ENCODE measurements around the gene SAMHD1. TPM values are rescaled to one million over a fixed set of nuclear protein-coding genes. Genes with fewer than 3 reads are reported as not detected.

The SAMHD1 gene
- total RNA-seq, 3 donors from 2014 or later, result 146 to 380 (median 311) TPM

DNA sequence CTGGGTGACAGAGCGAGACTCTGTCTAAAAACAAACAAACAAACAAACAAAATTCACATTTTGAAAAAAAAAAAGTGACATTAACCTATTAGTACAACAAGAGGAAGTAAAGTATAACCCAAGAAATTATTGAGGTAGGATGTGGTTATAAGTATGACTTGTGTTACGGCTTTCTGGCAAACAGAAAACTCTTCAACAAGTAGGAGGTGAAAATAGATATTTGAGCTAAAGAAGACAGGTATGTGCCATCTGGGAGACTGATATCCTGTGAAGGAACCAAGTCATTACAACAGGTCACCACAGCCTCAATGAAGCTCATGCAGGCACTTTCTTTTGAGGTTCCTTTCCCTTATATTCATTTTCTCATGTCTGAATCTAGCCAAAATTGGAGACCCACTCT lies 46.8 kb downstream of the SAMHD1 start:
- no peaks in the 10 kb centered on the region for H3K9me3 ChIP-seq
- no peak for DNase-seq (ENCODE audit: low spot score in 2 of 2)
- H3K27me3 ChIP-seq, result no peaks in the 10 kb centered on the region
- H3K4me1 ChIP-seq, result no peaks in the 10 kb centered on the region
- TF ChIP-seq, protein P1, sequence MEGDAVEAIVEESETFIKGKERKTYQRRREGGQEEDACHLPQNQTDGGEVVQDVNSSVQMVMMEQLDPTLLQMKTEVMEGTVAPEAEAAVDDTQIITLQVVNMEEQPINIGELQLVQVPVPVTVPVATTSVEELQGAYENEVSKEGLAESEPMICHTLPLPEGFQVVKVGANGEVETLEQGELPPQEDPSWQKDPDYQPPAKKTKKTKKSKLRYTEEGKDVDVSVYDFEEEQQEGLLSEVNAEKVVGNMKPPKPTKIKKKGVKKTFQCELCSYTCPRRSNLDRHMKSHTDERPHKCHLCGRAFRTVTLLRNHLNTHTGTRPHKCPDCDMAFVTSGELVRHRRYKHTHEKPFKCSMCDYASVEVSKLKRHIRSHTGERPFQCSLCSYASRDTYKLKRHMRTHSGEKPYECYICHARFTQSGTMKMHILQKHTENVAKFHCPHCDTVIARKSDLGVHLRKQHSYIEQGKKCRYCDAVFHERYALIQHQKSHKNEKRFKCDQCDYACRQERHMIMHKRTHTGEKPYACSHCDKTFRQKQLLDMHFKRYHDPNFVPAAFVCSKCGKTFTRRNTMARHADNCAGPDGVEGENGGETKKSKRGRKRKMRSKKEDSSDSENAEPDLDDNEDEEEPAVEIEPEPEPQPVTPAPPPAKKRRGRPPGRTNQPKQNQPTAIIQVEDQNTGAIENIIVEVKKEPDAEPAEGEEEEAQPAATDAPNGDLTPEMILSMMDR (IDR thresholded peaks at IDR 0.05), result no peak
- TF ChIP-seq POLR2AphosphoS5 (IDR thresholded peaks at IDR 0.05) (no peak), POLR2A (IDR thresholded peaks at IDR 0.05) (no peak)
- no peak overlapping the region for H3K4me3 ChIP-seq
- H3K36me3 ChIP-seq, result no peaks in the 10 kb centered on the region
- no peak overlapping the region for H3K27ac ChIP-seq
- intact Hi-C loops (cut with DNase I; ENCODE audit: low total_unique reads), result no loop called here

DNA sequence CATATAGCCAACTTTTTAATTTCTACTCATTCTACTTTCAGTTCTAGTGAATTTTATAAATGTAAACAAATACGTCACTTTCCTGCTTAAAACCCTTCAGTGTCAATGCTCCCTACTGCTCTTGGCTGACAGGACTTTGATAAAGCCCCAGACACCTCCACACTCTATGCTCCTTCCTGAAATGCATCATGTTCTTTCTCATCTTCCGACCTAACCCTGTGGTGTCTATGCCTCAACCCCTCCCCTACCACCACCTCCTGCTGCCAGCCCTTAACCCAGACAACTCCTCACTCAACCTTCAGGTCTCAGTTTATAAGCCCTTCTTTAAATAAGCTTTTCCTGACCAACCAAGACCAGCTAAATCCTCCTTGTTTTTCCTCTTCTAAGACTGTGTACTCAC lies 56.5 kb downstream of the SAMHD1 start:
- DNase-seq (ENCODE audit: low spot score in 2 of 2), result no peak
- H3K9me3 ChIP-seq, result no peaks in the 10 kb centered on the region
- no peaks in the 10 kb centered on the region for H3K36me3 ChIP-seq
- no peak for TF ChIP-seq POLR2AphosphoS5 (IDR thresholded peaks at IDR 0.05)
- no peak for TF ChIP-seq POLR2A (IDR thresholded peaks at IDR 0.05)
- TF ChIP-seq, protein P1 (IDR thresholded peaks at IDR 0.05), result no peak
- H3K27me3 ChIP-seq, result no peaks in the 10 kb centered on the region
- intact Hi-C loops (cut with DNase I; ENCODE audit: low total_unique reads), result no loop called here
- H3K4me3 ChIP-seq, result no peak overlapping the region
- H3K4me1 ChIP-seq, result no peaks in the 10 kb centered on the region
- no peak overlapping the region for H3K27ac ChIP-seq

DNA sequence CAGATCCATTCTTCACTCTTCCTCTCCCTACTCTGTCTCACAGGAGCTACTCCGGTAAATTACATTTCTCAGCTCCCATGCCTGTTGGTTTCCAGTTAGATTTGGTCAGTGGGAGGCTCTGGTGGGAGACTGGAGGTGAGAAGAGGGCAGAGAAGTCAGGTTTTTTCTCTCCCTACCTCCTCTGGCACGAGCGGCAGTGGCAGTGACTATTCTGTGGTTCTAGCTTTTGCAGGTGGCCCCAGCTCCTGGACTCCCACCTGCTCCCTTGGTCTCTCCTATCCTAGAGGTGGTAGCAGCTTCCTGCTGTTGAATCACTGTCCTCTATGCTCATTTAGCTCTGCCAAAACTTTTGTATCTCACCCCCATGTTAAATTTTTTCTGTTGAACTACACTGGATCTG lies 57.7 kb downstream of the SAMHD1 start:
- Histone ChIP-seq H3K4me1 (no peaks in the 10 kb centered on the region), H3K4me3 (no peak overlapping the region), H3K27me3 (no peaks in the 10 kb centered on the region), H3K9me3 (no peaks in the 10 kb centered on the region), H3K27ac (no peak overlapping the region), H3K36me3 (no peaks in the 10 kb centered on the region)
- intact Hi-C loops (cut with DNase I; ENCODE audit: low total_unique reads), result no loop called here
- no peak for DNase-seq (ENCODE audit: low spot score in 2 of 2)
- TF ChIP-seq, protein P1 (IDR thresholded peaks at IDR 0.05), result no peak
- TF ChIP-seq POLR2AphosphoS5 (IDR thresholded peaks at IDR 0.05) (no peak), POLR2A (IDR thresholded peaks at IDR 0.05) (no peak)

DNA sequence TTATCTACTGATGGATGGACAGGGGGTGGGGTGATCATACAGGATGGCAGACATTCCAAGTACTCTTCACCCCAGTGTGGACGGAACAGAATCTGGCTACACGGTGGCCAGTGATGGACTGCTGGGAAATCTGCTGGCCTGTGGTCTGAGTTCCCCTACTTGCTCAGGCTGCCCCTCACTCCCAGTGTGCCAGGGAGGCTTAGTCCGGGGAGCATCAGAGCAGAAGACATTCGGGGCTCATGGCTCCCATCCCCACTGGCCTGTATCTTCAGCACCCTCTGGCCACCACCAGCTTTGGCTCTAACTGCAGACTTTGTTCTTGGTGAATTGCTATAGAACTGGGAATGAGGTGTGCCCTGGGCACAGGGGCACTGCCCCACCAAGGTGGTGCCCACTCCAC lies 60.3 kb downstream of the SAMHD1 start:
- no peak overlapping the region for H3K27ac ChIP-seq
- intact Hi-C loops (cut with DNase I; ENCODE audit: low total_unique reads), result no loop called here
- no peaks in the 10 kb centered on the region for H3K36me3 ChIP-seq
- no peaks in the 10 kb centered on the region for H3K4me1 ChIP-seq
- no peaks in the 10 kb centered on the region for H3K9me3 ChIP-seq
- no peak overlapping the region for H3K4me3 ChIP-seq
- no peak for DNase-seq (ENCODE audit: low spot score in 2 of 2)
- TF ChIP-seq, protein P1 (IDR thresholded peaks at IDR 0.05), result no peak
- TF ChIP-seq POLR2AphosphoS5 (IDR thresholded peaks at IDR 0.05) (no peak), POLR2A (IDR thresholded peaks at IDR 0.05) (no peak)
- no peaks in the 10 kb centered on the region for H3K27me3 ChIP-seq

DNA sequence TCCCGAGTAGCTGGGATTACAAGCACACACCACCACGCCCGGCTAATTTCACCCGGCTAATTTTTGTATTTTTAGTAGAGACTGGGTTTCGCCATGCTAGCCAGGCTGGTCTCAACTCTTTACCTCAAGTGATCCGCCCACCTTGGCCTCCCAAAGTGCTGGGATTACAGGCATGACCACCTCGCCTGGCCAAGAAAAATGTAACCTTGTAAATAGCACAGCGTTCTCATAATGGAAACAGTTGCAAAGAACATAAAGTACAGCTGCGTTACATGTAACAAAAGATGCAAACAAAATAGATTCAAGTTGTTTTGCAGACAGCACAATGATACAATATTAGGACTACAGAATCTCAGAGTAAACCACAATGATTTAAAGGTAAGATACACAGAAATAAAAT lies 60.9 kb downstream of the SAMHD1 start:
- no peak for TF ChIP-seq POLR2A (IDR thresholded peaks at IDR 0.05)
- no peak for TF ChIP-seq POLR2AphosphoS5 (IDR thresholded peaks at IDR 0.05)
- TF ChIP-seq, protein P1 (IDR thresholded peaks at IDR 0.05), result no peak
- no peak overlapping the region for H3K4me3 ChIP-seq
- intact Hi-C loops (cut with DNase I; ENCODE audit: low total_unique reads), result no loop called here
- DNase-seq (ENCODE audit: low spot score in 2 of 2), result no peak
- no peaks in the 10 kb centered on the region for H3K4me1 ChIP-seq
- no peak overlapping the region for H3K27ac ChIP-seq
- no peaks in the 10 kb centered on the region for H3K36me3 ChIP-seq
- H3K27me3 ChIP-seq, result no peaks in the 10 kb centered on the region
- H3K9me3 ChIP-seq, result no peaks in the 10 kb centered on the region
